Kidney (tissue), 14 donors: ENCODE data around the gene SPACA7. TPM values are rescaled to one million over a fixed set of nuclear protein-coding genes. Genes with fewer than 3 reads are reported as not detected.

Source experiments
- DNase-seq, 5 donors: peaks; one replicate each; pipeline ENCODE4 v3.0.0-alpha.2; 2013 to 2020
- FAIRE-seq: peaks from 2 replicates; lab custom pipeline; 2012; peaks lifted over from hg19 to GRCh38; lab: Jason Lieb, UNC
- H3K27ac ChIP-seq, 2 donors: one replicate each; pipeline ENCODE4 v1.7.0; 2013; ENCODE audit warnings: low read depth in 2 of 2, low read length in 2 of 2, inconsistent platforms in 1 of 2
- H3K27me3 ChIP-seq: one replicate; pipeline ENCODE4 v1.7.1; 2013; ENCODE audit warnings: low read length, inconsistent platforms; ENCODE audit not compliant: control insufficient read depth, insufficient read depth
- H3K36me3 ChIP-seq, 3 donors: one replicate each; pipeline versions ENCODE4 v1.7.0 to v1.7.1; 2013; ENCODE audit warnings: low read length in 3 of 3, control low read depth in 1 of 3, inconsistent platforms in 1 of 3; ENCODE audit not compliant: insufficient read depth in 3 of 3, control insufficient read depth in 2 of 3
- H3K4me1 ChIP-seq, 3 donors: one replicate each; pipeline versions ENCODE4 v1.7.0 to v1.7.1; 2013; ENCODE audit warnings: low read length in 3 of 3, inconsistent platforms in 1 of 3, low read depth in 1 of 3; ENCODE audit not compliant: control insufficient read depth in 2 of 3, insufficient read depth in 2 of 3
- H3K4me3 ChIP-seq, 3 donors: one replicate each; pipeline versions ENCODE4 v1.7.0 to v1.8.1; 2013; ENCODE audit warnings: low read length in 3 of 3, control low read depth in 1 of 3, inconsistent platforms in 1 of 3
- H3K9ac ChIP-seq, 3 donors: one replicate each; pipeline versions ENCODE4 v1.7.0 to v1.7.1; 2013; ENCODE audit warnings: low read length in 3 of 3, control low read depth in 1 of 3, inconsistent platforms in 1 of 3
- H3K9me3 ChIP-seq, 3 donors: one replicate each; pipeline versions ENCODE4 v1.7.0 to v1.7.1; 2013; ENCODE audit warnings: low read length in 3 of 3, control low read depth in 1 of 3, inconsistent platforms in 1 of 3; ENCODE audit not compliant: control insufficient read depth in 2 of 3, insufficient read depth in 1 of 3
- intact Hi-C: fragments of 100-400 bp; cut with DNase I; formaldehyde crosslinking; loops from one replicate; pipeline ENCODE4 v1.11.1; 2022
- polyA plus RNA-seq: library from polyadenylated mRNA; stranded (reverse); fragments of 350-450 nt; fragmentation: Illumina TruSeq; extraction: RNeasy Lipid Tissue Mini Kit (QIAGEN cat#74804); gene quantifications from one replicate; pipeline ENCODE4 v1.2.3, GENCODE V29; 2014; ENCODE audit warnings: low read depth, low replicate concordance; ENCODE audit not compliant: insufficient read depth
- total RNA-seq: library from RNA; stranded (reverse); fragmentation: NEBNext Ultra II Directional; extraction: Animal tissue kit (Norgen Biotek cat#: 25700); gene quantifications from one replicate; pipeline ENCODE4 v1.2.1, GENCODE V29; 2021
- TF ChIP-seq, protein P1 (sequence below): IDR thresholded peaks from 3 replicates; pipeline ENCODE4 v1.5.1; 2012; ENCODE audit warnings: mild to moderate bottlenecking, moderate library complexity, borderline replicate concordance; ENCODE audit not compliant: insufficient read depth; ENCODE audit errors: extremely low read depth
- donor health status: control.
- donor health status: control.
- donor health status: control.
- donor health status: control.
- donor health status: control.
- donor health status: DM: yes; HTN: yes; CAD: no.
- donor health status: Normal renal cell carcinoma (clear cell type).

SPACA7 gene
- total and polyA plus RNA-seq, 2 donors from 2014 or later: not detected

DNA sequence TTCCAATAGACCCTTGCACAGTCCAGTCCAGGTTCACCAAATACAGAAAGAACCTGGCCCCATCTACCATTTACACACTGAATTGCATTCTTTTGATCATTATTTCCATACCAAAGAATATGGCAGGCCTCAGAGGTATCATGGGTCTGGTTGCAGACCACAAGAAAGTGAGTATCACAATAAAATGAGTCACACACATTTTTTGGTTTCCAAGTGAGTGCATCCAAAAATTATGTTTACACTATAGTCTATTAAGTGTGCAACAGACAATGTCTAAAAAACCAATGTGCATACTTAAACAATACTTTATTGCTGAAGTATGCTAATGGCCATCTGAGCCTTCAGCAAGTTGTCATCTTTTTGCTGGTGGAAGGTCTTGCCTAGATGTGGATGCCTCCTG lies 105.3 kb downstream of the SPACA7 start:
- FAIRE-seq: no peak
- peaks cover 0 to 10% (median 0%) of the 10 kb centered on the region in 3 donors for H3K9me3 ChIP-seq

DNA sequence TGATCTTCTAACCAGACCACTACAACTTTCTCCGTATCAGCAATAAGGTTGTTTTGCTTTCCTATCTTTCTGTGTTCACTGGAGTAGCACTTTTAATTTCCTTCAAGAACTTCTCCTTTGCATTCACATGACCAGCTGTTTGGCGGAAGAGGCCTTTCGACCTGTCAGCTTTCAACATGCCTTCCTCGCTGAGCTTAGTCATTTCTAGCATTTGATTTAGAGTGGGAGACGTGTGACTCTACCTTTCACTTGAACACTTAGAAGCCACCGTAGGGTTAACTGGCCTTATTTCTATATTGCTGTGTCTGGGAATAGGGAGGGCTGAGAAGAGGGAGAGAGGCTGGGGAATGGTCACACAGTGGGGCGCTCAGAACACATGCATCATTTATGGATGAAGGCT lies 107.1 kb downstream of the SPACA7 start:
- Histone ChIP-seq H3K4me1 (no peaks in the 10 kb centered on the region), H3K4me3 (no peak overlapping the region), H3K36me3 (no peaks in the 10 kb centered on the region), H3K27ac (no peak overlapping the region), H3K27me3 (no peaks in the 10 kb centered on the region), H3K9ac (no peak overlapping the region), H3K9me3 (peaks cover 0 to 10% (median 0%) of the 10 kb centered on the region in 3 donors)
- intact Hi-C loops: no loop called here
- no peak for FAIRE-seq
- no peak for DNase-seq
- TF ChIP-seq, protein P1, sequence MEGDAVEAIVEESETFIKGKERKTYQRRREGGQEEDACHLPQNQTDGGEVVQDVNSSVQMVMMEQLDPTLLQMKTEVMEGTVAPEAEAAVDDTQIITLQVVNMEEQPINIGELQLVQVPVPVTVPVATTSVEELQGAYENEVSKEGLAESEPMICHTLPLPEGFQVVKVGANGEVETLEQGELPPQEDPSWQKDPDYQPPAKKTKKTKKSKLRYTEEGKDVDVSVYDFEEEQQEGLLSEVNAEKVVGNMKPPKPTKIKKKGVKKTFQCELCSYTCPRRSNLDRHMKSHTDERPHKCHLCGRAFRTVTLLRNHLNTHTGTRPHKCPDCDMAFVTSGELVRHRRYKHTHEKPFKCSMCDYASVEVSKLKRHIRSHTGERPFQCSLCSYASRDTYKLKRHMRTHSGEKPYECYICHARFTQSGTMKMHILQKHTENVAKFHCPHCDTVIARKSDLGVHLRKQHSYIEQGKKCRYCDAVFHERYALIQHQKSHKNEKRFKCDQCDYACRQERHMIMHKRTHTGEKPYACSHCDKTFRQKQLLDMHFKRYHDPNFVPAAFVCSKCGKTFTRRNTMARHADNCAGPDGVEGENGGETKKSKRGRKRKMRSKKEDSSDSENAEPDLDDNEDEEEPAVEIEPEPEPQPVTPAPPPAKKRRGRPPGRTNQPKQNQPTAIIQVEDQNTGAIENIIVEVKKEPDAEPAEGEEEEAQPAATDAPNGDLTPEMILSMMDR: no peak

More for the DNA sequence above, 105.3 kb downstream of the SPACA7 start:
- Histone ChIP-seq H3K4me1 (no peaks in the 10 kb centered on the region), H3K27me3 (no peaks in the 10 kb centered on the region), H3K36me3 (no peaks in the 10 kb centered on the region), H3K9ac (no peak overlapping the region), H3K4me3 (no peak overlapping the region), H3K27ac (no peak overlapping the region)
- no peak for DNase-seq
- TF ChIP-seq, protein P1: no peak
- intact Hi-C loops: no loop called here

Other genes starting within 250 kb of the SPACA7 start
- gene TUBGCP3, start 211.8 kb downstream of the SPACA7 start, total RNA-seq: 33.2 TPM
- gene TUBGCP3, start 211.8 kb downstream of the SPACA7 start, polyA plus RNA-seq: 9.1 TPM